HG03432 (cell line): Measurements from ENCODE around the gene ZFAND2A.
A peak's percentile ranks its signal among the peaks of the same experiment; 100 is the strongest.
"Not testable (repeated sequence)": the region's sequence is repeated elsewhere in the genome, so short reads cannot be mapped to it uniquely, and the experiment has no call there.

Source experiments
- ATAC-seq: cut with Tn5 transposase; IDR thresholded peaks from one replicate; pipeline ENCODE4 v1.9.1; 2021; ENCODE audit warnings: mild to moderate bottlenecking, moderate library complexity; ENCODE audit not compliant: unreplicated experiment

Gene ZFAND2A

GRCh38 chr7:1175967-1176851 is 16.2 kb upstream of the ZFAND2A start:
- ATAC-seq, result peak; percentile 66

GRCh38 chr7:1175597-1175966 is 15.6 kb upstream of the ZFAND2A start:
- no peak for ATAC-seq

GRCh38 chr7:1174881-1175596 is 15.0 kb upstream of the ZFAND2A start:
- no peak for ATAC-seq

- ATAC-seq, result no peak
Measured at GRCh38 chr7:1174002-1174401, 14.0 kb upstream of the ZFAND2A start.

GRCh38 chr7:1172666-1173523 is 12.9 kb upstream of the ZFAND2A start:
- ATAC-seq, result no peak

- ATAC-seq, result not testable (repeated sequence)
Measured at GRCh38 chr7:1171516-1171915, 11.5 kb upstream of the ZFAND2A start.

- ATAC-seq, result no peak
Measured at GRCh38 chr7:1170741-1171501, 10.9 kb upstream of the ZFAND2A start.

- ATAC-seq, result peak; percentile 79
Measured at GRCh38 chr7:1169409-1170368, 9.7 kb upstream of the ZFAND2A start.

- ATAC-seq, result no peak
Measured at GRCh38 chr7:1168422-1168821, 8.4 kb upstream of the ZFAND2A start.

- no peak for ATAC-seq
Measured at GRCh38 chr7:1164436-1164835, 4.4 kb upstream of the ZFAND2A start.

- no peak for ATAC-seq
Measured at GRCh38 chr7:1163121-1163520, 3.1 kb upstream of the ZFAND2A start.

GRCh38 chr7:1160670-1161021 is 650 bp upstream of the ZFAND2A start:
- ATAC-seq, result no peak

- ATAC-seq, result not testable (repeated sequence)
Measured at GRCh38 chr7:1159231-1159630, 765 bp downstream of the ZFAND2A start.

GRCh38 chr7:1158203-1159126 is 1.5 kb downstream of the ZFAND2A start:
- ATAC-seq, result no peak

- no peak for ATAC-seq
Measured at GRCh38 chr7:1156782-1157535, 3.0 kb downstream of the ZFAND2A start.

- not testable (repeated sequence) for ATAC-seq
Measured at GRCh38 chr7:1155818-1156781, 3.9 kb downstream of the ZFAND2A start.
